ENCODE results near the gene ST3GAL5.
A peak's percentile ranks its signal among the peaks of the same experiment; 100 is the strongest.
"Not testable (repeated sequence)": the region's sequence is repeated elsewhere in the genome, so short reads cannot be mapped to it uniquely, and the experiment has no call there.

ST3GAL5 gene

GRCh38 chr2:85893428-85894258, 4.9 kb upstream of the ST3GAL5 start:
- DNase-seq (ENCODE audit: low read depth), result peak; percentile 97

- peak; percentile 54 for DNase-seq (ENCODE audit: low read depth)
These were observed 3.6 kb upstream of the ST3GAL5 start for GRCh38 chr2:85892216-85892944.

DNA sequence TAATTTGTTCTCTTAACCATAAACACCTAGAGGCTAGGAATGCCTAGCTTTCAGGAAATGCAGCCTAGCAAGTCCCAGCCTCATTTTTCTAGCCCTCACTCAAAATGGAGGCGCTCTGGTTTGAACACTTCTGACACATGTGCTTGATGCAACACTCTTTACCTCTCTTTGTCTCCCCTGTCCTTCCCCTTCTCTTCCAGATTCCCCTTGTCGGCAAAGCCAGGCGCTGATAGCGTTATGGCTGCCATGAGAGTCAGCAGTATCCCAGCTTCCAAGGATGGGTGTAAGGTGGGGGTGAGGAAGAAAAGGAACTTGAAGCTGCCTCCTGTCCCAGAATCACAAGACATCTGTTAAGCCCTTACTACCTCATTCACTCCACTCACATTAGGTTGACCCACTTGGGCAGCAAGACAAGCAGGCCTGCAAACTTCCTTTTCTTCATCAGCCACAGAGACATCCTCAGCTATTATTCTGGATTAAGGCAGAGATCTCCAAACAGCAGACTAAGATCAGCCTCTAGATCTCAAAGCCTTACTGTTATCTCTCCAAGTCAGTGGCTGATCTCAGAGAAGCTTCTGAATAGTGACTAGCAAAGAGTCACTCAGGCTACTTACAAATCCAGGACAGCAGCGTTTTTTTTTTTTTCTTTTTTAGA, 1.9 kb upstream of the ST3GAL5 start:
- no peak for DNase-seq (ENCODE audit: low read depth)

- no peak for DNase-seq (ENCODE audit: low read depth)
These were observed 964 bp upstream of the ST3GAL5 start for GRCh38 chr2:85889627-85890281.

- DNase-seq (ENCODE audit: low read depth), result no peak
These were observed 638 bp downstream of the ST3GAL5 start for GRCh38 chr2:85888020-85888683.

DNA sequence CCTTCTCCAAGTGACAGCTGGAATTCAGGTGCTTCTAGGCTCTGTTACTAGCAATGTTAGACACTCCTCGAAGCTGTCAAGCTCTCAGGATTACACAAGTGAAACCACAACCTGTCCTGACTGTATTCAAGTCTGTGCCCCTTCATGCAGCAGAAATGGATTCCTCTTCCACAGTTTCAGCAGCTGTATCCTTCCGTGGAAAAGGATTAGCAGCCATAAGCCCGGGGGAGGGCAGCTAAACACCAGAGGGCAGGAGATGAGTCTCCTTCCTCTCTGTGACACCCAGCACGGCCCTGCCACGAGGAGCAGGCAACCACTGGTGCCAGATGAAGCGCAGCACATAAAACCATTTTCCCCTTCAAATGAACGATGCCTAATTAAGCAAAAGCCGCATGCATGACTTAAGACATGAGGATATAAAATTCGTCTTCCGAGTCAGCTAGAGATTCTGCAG, 1.2 kb downstream of the ST3GAL5 start:
- peak; percentile 75 for DNase-seq (ENCODE audit: low read depth)

DNA sequence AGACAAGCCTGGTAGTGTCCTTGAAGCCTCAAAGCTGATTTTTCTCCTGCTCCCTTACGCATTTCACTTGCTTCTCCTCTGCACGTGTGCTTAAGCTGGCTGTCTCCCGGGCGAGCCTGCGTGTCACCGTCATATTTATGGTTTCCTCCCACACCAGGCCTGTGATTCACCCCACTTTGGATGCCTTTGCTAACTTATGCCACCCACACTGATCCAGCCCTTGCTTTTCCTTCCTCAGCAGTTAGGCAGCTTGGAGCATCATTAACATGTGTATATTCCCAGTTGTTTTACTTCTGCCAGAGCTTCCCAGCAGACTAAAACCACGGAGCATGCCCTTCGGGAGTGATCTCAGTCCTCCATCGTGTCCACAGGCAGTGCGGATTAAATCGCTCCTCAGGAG, 2.2 kb downstream of the ST3GAL5 start:
- DNase-seq (ENCODE audit: low read depth), result peak; percentile 98

- no peak for DNase-seq (ENCODE audit: low read depth)
These were observed 2.6 kb downstream of the ST3GAL5 start for GRCh38 chr2:85886141-85886540.

DNA sequence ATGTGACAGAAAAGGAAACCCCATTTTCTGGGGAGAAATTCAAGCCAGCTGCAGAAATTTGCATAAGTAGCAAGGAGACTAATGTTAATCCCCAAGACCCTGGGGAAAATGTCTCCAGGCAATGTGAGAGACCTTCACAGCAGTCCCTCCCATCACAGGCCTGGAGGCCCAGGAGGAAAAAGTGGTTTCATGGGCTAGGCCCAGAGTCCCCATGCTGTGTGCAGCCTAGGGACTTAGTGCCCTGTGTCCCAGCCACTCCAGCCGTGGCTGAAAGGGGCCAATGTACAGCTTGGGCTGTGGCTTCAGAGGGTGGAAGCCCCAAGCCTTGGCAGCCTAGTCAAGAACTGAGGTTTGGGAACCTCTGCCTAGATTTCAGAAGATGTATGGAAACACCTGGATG, 7.0 kb downstream of the ST3GAL5 start:
- DNase-seq (ENCODE audit: low read depth), result not testable (repeated sequence)

GRCh38 chr2:85880716-85881328, 8.0 kb downstream of the ST3GAL5 start:
- DNase-seq (ENCODE audit: low read depth), result not testable (repeated sequence)

DNA sequence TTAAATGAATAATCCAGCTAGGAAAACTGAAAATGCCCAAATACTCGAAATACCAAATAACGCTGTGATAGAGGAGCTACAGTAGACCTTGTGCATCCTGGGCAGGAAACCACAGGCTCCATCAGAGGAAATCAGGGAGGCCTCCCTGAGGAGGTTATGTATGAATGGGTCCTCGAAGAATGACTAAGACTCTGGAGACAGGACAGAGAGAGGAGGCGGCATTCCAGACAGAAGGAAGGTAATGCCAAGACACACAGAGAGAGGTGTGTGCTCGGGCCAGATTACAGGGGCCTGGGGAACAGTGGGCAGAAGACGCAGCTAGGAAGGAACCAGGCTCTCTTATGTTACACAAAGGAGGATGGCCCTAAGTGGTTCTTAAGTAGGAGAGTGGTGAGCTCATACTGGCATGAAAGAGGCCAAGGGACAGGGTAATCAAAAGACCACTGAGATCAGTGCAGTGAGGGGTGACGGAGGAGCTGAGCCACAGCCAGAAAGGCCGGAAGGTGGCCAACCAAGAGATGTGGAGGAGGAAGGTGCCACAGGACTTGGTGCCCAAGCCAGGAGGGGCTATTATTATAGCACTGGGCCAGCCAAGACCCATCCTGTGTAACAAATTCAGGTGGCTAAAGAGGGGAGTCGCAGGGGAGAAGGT, 9.9 kb downstream of the ST3GAL5 start:
- peak; percentile 32 for DNase-seq (ENCODE audit: low read depth)

DNA sequence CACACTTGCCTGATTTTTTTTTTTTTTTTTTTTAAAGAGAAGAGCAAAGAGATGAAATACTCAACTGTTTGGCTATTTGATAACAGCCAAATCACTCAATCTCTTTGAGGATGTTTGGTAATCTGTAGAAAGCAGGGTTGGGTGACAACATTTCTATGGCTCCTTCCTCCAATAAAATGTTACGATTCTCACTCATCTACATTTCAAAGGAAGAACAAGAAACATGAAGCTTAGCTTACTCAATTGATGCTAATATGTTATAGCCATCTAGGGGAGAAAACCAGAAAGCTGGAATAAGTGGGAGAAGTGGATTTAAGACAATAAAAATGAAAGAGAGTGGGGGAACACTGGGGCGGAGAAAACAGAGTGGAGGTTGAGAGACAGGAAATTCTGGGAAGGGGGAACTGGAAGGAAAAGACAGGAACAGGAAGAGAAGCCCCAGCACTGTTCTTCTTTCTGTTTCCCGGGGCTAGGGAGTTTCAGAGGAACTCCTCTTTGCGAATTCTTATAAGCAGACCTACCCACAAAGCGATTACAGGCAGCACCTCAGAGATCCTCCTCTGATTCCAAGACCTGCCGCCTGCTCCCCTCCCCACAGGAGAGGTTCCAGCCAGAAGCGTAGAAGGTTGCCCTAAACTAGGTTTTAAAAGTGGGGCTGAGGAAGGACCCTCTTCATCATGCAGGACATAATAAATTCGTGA, 13.3 kb downstream of the ST3GAL5 start:
- DNase-seq (ENCODE audit: low read depth), result no peak

GRCh38 chr2:85873679-85874078, 15.1 kb downstream of the ST3GAL5 start:
- no peak for DNase-seq (ENCODE audit: low read depth)

DNA sequence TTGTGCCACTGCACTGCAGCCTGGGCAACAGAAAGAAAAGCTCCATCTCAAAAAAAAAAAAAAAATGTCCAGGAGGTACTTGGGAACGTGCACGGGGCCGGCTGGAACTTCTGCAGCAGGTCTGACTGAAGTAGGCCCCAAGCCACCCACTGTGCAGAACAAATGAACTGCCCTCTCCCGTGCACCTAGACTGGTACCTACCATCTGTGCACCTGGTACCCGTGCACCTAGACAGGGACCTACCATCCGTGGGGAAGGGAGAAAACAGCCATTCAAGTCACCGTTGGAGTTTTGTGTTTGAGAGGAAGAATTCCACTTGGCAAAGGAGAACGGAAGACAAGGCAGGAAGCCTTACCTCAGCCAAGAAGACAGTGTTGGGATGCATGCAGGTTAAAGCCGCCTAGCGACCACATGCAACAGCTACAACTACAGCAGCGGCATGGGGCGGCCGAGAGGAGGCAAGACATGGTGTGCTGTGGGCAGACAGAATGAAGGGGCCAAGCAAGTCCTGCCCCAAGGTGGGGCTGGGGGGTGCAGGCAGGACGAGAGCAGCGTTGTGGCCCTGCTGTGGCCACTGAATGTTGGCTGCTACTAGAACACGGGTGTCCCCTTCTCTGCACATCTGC, 16.1 kb downstream of the ST3GAL5 start:
- DNase-seq (ENCODE audit: low read depth), result no peak

DNA sequence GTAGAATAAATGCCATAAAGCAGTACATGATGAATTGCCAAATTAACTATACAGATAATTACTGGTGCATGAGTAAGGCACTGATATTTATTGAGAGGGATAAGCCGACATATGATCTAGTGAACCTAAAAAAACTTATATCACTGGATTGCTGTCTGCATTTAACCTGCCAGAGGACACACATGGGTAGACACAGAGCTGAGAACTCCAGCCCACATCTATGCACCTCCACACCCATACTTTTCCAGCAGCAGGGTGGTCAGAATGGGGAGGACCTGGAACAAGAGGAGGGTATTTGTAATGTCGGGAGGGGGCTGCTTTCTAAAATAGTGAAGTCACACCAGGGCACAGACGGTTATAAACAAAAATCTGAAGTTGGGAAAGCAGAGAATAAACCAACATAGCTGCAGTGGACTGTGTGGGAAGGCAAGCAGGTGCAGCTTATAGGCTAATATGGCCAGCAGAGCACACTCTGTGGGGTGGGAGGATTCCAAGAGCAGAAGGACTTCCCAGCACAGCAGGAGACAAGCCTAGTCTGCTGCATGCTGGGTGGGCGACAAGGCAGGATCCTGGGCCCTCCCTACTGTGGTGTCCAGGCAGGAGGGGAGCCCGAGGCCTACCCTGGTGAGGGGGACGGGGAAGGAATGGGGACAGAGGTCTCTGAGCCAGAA, 17.2 kb downstream of the ST3GAL5 start:
- no peak for DNase-seq (ENCODE audit: low read depth)

DNA sequence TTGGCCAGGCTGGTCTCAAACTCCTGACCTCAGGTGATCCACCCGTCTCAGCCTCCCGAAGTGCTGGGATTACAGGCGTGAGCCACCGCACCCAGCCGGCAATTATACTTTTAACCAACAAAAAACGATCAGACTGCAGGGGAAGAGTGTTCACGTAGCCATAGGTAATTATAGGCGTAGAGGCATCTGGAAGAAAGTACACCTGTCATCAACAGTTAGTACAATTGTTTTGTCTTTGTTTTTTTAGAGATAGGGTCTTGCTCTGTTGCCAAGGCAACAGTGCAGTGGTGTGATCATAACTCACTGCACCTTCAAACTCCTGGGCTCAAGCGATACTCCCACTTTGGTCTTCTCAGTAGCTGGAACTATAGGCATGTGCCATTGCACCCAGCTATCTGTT, 20.0 kb downstream of the ST3GAL5 start:
- no peak for DNase-seq (ENCODE audit: low read depth)

DNA sequence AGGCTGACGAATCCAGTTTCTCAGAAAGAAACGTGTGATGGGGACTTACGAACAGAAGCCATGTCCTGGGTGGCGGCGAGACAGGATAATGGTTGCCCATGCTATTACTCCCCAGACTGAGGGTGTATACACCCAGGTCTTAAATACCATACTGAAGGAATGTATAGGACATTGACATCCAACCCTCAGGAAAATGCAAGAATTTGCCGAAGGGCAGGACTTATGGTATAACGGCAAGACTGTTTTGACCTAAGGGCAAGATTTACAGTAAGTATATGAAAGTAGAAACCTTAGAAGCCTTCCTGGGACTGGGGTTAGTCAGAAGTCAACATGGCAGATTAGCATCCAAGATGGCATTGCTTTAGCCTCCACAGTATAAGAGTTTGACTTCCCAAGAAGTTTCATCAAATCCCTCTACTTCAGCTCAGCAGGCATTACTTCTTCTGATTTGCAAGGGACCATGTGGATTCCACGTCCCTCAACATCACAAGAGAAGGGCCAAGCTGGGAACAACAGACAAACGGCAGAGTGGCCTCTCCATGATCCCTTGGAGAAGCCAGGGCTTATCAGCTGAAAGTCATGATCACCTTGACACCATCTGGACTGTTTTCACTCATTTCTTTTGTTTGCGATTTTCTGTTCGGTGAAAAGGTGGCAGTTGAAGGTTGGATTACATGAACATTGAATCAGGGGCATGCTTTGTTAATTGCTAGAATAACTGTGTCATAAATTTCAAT, 21.1 kb downstream of the ST3GAL5 start:
- no peak for DNase-seq (ENCODE audit: low read depth)

GRCh38 chr2:85867121-85867520, 21.7 kb downstream of the ST3GAL5 start:
- no peak for DNase-seq (ENCODE audit: low read depth)

Data from EH (cell line).